Kidney epithelial cell (primary cell): ENCODE data around the gene REELD1. TPM values are rescaled to one million over a fixed set of nuclear protein-coding genes. Genes with fewer than 3 reads are reported as not detected.

Source experiments
- DNase-seq: peaks from one replicate; pipeline ENCODE4 v3.0.0-alpha.2; 2010; ENCODE audit warnings: low read depth
- H3K27me3 ChIP-seq: 2 replicates; pipeline ENCODE4 v1.6.0; 2011; ENCODE audit warnings: low read length; ENCODE audit not compliant: control insufficient read depth, insufficient read depth
- H3K36me3 ChIP-seq: 2 replicates; pipeline ENCODE4 v1.5.1; 2011; ENCODE audit warnings: low read length; ENCODE audit not compliant: control insufficient read depth, insufficient read depth
- H3K4me3 ChIP-seq: 2 replicates; pipeline ENCODE4 v1.5.1; 2011; ENCODE audit warnings: low read depth, mild to moderate bottlenecking, control low read depth, low read length
- total RNA-seq: library from RNA; depleted of rRNA; stranded (reverse); fragments of >200 nt; gene quantifications from 2 replicates; pipeline ENCODE4 v1.2.3, GENCODE V29; 2015
- TF ChIP-seq, protein P1 (sequence below): IDR thresholded peaks from 2 replicates; pipeline ENCODE4 v1.5.1; 2011; ENCODE audit warnings: mild to moderate bottlenecking, moderate library complexity, low read length, control low read depth, inconsistent platforms; ENCODE audit not compliant: insufficient read depth, poor library complexity, severe bottlenecking

Gene REELD1
- total RNA-seq, 1 donor from 2014 or later: not detected

DNA sequence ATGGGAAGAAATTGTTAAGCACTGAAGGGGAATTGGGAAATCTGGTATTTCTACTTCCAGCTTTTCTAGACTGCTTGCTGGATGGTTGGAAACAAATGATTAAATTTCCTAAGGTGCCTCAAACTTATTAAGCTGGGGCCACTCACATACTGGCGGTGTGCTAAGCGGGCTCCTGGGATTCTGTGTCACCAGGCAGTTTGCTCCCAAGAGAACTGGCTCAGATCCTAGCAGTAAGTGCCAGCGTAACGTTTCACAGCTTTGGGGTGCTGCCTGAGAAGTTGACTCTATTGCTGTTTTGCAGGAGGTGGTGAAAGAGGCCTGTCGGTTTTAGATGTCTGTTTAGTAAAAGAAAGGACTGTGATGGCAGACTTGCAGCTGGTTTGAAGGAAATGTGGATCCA, 6.9 kb upstream of the REELD1 start:
- H3K36me3 ChIP-seq: no peaks in the 10 kb centered on the region
- TF ChIP-seq, protein P1, sequence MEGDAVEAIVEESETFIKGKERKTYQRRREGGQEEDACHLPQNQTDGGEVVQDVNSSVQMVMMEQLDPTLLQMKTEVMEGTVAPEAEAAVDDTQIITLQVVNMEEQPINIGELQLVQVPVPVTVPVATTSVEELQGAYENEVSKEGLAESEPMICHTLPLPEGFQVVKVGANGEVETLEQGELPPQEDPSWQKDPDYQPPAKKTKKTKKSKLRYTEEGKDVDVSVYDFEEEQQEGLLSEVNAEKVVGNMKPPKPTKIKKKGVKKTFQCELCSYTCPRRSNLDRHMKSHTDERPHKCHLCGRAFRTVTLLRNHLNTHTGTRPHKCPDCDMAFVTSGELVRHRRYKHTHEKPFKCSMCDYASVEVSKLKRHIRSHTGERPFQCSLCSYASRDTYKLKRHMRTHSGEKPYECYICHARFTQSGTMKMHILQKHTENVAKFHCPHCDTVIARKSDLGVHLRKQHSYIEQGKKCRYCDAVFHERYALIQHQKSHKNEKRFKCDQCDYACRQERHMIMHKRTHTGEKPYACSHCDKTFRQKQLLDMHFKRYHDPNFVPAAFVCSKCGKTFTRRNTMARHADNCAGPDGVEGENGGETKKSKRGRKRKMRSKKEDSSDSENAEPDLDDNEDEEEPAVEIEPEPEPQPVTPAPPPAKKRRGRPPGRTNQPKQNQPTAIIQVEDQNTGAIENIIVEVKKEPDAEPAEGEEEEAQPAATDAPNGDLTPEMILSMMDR: no peak
- H3K27me3 ChIP-seq: no peaks in the 10 kb centered on the region
- H3K4me3 ChIP-seq: no peak overlapping the region
- DNase-seq: no peak

DNA sequence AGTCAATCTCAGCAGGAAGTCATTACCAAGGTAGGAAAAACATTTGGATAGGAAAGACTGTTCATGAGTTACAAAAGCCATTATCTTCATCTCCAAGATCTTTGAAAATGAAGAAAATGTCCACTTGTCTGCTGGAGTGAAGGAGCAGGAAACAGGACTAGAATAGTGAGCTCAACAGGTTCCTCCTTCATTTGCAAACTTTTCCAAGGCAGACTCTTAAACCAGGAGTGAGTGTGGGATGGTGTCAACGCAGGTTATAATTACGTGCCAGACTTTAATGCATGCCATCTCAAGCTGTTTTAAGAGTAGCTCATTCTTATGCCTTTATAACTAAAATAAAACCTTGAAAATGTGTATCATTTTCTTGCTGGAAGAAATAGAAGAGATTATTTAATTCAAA, 3.4 kb upstream of the REELD1 start:
- Histone ChIP-seq H3K36me3 (no peaks in the 10 kb centered on the region), H3K27me3 (no peaks in the 10 kb centered on the region), H3K4me3 (no peak overlapping the region)
- no peak for DNase-seq
- TF ChIP-seq, protein P1: no peak

GRCh38 chr4:146211440-146211839, 2.9 kb upstream of the REELD1 start:
- no peak for DNase-seq
- H3K4me3 ChIP-seq: no peak overlapping the region
- H3K27me3 ChIP-seq: no peaks in the 10 kb centered on the region
- TF ChIP-seq, protein P1: no peak
- no peaks in the 10 kb centered on the region for H3K36me3 ChIP-seq

DNA sequence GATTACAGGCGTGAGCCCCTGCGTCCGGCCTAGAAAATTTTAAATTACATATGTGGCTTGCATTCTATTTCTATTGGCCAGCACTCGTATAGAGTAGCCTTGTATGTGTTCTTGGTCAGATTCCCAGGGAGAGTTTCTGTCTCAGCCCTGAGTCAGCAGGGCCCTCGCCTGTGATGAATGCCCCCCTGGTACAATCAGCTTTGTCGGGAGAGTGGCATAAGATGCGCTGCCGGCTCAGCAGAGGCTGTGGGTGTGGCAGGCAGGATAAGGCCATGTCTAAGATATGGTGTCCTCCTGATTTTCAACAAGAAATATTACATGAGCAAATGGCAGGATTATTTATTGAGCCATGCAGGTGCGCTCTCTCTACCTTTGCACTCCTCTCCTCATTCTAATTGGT, 1.6 kb upstream of the REELD1 start:
- TF ChIP-seq, protein P1: no peak
- no peak for DNase-seq
- Histone ChIP-seq H3K36me3 (no peaks in the 10 kb centered on the region), H3K27me3 (no peaks in the 10 kb centered on the region), H3K4me3 (no peak overlapping the region)

DNA sequence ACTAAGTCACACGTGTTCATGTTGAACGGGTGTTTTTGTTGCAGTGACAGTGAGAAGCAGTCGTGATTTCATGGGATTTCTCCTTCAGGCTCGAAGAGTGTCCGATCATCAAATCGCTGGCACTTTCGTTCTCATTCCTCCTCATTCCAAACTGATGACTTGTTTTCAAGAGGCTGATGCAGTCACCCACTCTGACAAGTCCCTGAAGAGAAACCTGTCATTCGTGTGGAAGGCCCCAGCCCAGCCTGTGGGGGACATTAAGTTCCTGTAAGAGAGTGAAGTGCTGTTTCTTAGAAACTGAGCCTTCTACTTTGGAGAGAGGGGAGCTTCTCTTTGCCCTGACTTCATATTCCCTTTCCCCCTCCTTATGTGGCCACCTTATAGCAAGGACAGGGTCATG, 8.0 kb downstream of the REELD1 start:
- H3K4me3 ChIP-seq: no peak overlapping the region
- no peaks in the 10 kb centered on the region for H3K36me3 ChIP-seq
- DNase-seq: peak; percentile 45
- TF ChIP-seq, protein P1: no peak
- no peaks in the 10 kb centered on the region for H3K27me3 ChIP-seq

DNA sequence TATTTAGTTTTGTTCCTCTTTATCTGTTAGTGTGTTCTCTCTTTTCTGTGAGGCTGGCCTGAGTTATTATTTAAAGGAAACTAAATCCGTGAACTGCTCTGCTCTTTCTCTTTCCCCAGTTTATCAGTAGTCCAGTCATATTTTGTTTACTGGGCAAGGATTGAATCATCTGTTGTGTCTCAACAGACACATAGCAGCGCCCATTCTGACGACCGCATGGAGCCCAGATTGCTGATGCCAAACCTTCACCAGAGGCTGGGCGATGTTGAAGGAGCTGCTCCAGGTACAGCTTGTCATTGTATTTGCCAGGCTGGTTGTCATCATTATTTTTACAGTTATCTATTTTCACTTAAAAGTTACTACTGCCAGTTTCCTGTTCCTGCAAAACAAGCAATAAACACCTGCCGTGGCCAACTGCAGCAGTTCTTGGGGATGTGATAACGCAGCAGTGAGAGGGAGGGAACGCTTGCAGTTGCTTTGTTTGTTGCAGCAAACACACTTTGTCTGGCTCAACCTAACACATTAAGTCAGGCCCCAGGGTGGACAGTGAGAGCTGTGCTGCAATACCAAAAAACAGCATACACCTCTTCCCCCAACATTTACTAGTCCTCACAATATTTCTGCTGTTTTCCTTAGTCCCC, 10.1 kb downstream of the REELD1 start:
- no peak overlapping the region for H3K4me3 ChIP-seq
- H3K36me3 ChIP-seq: no peaks in the 10 kb centered on the region
- DNase-seq: no peak
- H3K27me3 ChIP-seq: no peaks in the 10 kb centered on the region
- TF ChIP-seq, protein P1: no peak
